Neural progenitor cell (in vitro differentiated cells): ENCODE results near the gene CSNK2A3. TPM values are rescaled to one million over a fixed set of nuclear protein-coding genes. Genes with fewer than 3 reads are reported as not detected.

ENCODE experiments used
- DNase-seq: peaks from one replicate; pipeline ENCODE4 v3.0.0-alpha.2; 2016; ENCODE audit warnings: low spot score
- H2AFZ ChIP-seq: fragments of 200-600 bp; sonication (generic); replicated peaks from 2 replicates; pipeline ENCODE4 v1.6.1; 2016; ENCODE audit warnings: antibody characterized with exemption
- H3F3A ChIP-seq: fragments of 200-600 bp; sonication (generic); 2 replicates; pipeline ENCODE4 v1.6.1; 2016; ENCODE audit warnings: antibody characterized with exemption, low read depth
- H3K27ac ChIP-seq: fragments of 200-600 bp; sonication (generic); 2 replicates; pipeline ENCODE4 v1.5.1; 2016; ENCODE audit warnings: mild to moderate bottlenecking
- H3K27me3 ChIP-seq: fragments of 200-600 bp; sonication (generic); 2 replicates; pipeline ENCODE4 v1.6.1; 2016; ENCODE audit warnings: mild to moderate bottlenecking, moderate library complexity
- H3K36me3 ChIP-seq: fragments of 200-600 bp; sonication (generic); 2 replicates; pipeline ENCODE4 v1.5.1; 2016
- H3K4me1 ChIP-seq: fragments of 200-600 bp; sonication (generic); 2 replicates; pipeline ENCODE4 v1.6.1; 2016; ENCODE audit warnings: mixed run types
- H3K4me2 ChIP-seq: fragments of 200-600 bp; sonication (generic); 2 replicates; pipeline ENCODE4 v1.6.1; 2016
- H3K4me3 ChIP-seq: fragments of 200-600 bp; sonication (generic); 2 replicates; pipeline ENCODE4 v1.5.1; 2016
- H3K79me2 ChIP-seq: fragments of 200-600 bp; sonication (generic); 2 replicates; pipeline ENCODE4 v1.6.1; 2016; ENCODE audit warnings: low read depth
- H3K9ac ChIP-seq: fragments of 200-600 bp; sonication (generic); 2 replicates; pipeline ENCODE4 v1.6.1; 2016
- H3K9me3 ChIP-seq: fragments of 200-600 bp; sonication (generic); 2 replicates; pipeline ENCODE4 v1.5.1; 2016; ENCODE audit warnings: low read depth
- H4K20me1 ChIP-seq: fragments of 200-600 bp; sonication (generic); 2 replicates; pipeline ENCODE4 v1.6.1; 2016; ENCODE audit warnings: low read depth
- H3K27ac Mint-ChIP-seq: 3 replicates; pipeline ENCODE4 v1.8.0; 2021; ENCODE audit warnings: mixed read lengths
- H3K27me3 Mint-ChIP-seq: 2 replicates; pipeline ENCODE4 v1.8.0; 2022; ENCODE audit warnings: low read depth, mild to moderate bottlenecking, inconsistent platforms, moderate library complexity, mixed read lengths; ENCODE audit not compliant: insufficient read depth
- H3K36me3 Mint-ChIP-seq: 3 replicates; pipeline ENCODE4 v1.8.0; 2021; ENCODE audit warnings: mixed read lengths
- H3K4me1 Mint-ChIP-seq: 3 replicates; pipeline ENCODE4 v1.8.0; 2021; ENCODE audit warnings: mixed read lengths
- H3K4me3 Mint-ChIP-seq: 3 replicates; pipeline ENCODE4 v1.8.0; 2021; ENCODE audit warnings: mild to moderate bottlenecking, moderate library complexity, mixed read lengths
- H3K9me3 Mint-ChIP-seq: 3 replicates; pipeline ENCODE4 v1.8.0; 2020; ENCODE audit warnings: mixed read lengths
- CTCF ChIP-seq: fragments of 200-600 bp; sonication (generic); IDR thresholded peaks from 2 replicates; pipeline ENCODE4 v1.5.1; 2017; ENCODE audit warnings: antibody characterized with exemption, mild to moderate bottlenecking
- EZH2 ChIP-seq: fragments of 200-600 bp; sonication (generic); IDR thresholded peaks from 2 replicates; pipeline ENCODE4 v1.6.1; 2017; ENCODE audit warnings: antibody characterized with exemption, mild to moderate bottlenecking, moderate library complexity
- EZH2phosphoT487 ChIP-seq: fragments of 200-600 bp; sonication (generic); IDR thresholded peaks from 2 replicates; pipeline ENCODE4 v1.6.1; 2017; ENCODE audit warnings: antibody characterized with exemption
- total RNA-seq: library from RNA; depleted of rRNA; stranded (reverse); fragments of >200 nt; gene quantifications from 2 replicates; pipeline ENCODE4 v1.2.3, GENCODE V29; 2015; ENCODE audit warnings: low replicate concordance

CSNK2A3 gene
- total RNA-seq, 1 donor from 2014 or later = 5.9 TPM

DNA sequence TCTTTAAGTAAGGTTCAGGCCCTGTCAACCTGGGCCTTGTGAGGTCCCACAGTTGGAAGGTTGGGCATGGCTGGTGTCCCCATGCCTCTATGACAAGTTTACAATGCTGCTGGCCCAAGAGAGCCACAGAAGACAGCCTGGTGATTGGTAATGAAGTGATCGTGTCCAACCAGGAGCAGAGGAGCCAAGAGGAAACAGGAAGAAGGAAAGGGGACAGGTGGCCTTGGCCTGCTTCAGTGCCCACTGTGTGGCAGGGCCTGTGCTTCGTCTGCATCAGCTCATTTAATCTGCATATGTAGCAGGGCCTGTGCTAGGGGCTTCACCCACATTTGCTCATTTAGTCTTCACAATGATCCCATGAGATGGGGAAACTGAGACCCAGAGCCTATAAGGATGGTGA is 42.1 kb upstream of the CSNK2A3 start:
- Mint-ChIP-seq H3K27ac (no peak overlapping the region), H3K9me3 (no peaks in the 10 kb centered on the region), H3K4me3 (no peak overlapping the region), H3K27me3 (peaks cover 3% of the 10 kb centered on the region), H3K36me3 (no peaks in the 10 kb centered on the region), H3K4me1 (peaks cover 31% of the 10 kb centered on the region)
- Histone ChIP-seq H3F3A (no peaks in the 10 kb centered on the region), H3K79me2 (no peaks in the 10 kb centered on the region), H3K4me2 (no peak overlapping the region), H3K27me3 (no peaks in the 10 kb centered on the region), H2AFZ (no peak overlapping the region), H3K36me3 (no peaks in the 10 kb centered on the region), H4K20me1 (no peaks in the 10 kb centered on the region), H3K4me3 (no peak overlapping the region), H3K9me3 (no peaks in the 10 kb centered on the region), H3K27ac (no peak overlapping the region), H3K9ac (no peak overlapping the region), H3K4me1 (no peaks in the 10 kb centered on the region)
- TF ChIP-seq EZH2 = no peak
- no peak for TF ChIP-seq CTCF
- TF ChIP-seq EZH2phosphoT487 = no peak
- no peak for DNase-seq

DNA sequence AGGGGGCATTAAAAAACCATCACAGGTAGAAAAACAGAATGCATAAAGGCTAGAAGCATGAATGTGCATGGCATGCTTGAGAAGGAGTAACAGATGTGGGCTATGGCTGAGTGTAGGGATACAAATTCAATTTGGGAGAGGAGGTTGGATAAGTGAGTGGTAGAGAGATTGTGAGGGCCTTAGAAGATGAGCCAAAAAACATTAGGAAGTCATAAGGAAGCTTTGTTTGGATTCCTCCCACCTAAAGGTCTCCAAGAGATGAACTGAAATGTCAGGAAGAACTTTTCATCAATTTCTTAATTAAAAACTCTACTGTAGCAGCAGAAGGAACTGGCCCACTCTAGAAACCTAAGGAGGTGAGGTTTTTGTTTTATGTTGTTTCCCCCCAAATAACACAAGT is 41.2 kb upstream of the CSNK2A3 start:
- H3K9me3 ChIP-seq = no peaks in the 10 kb centered on the region
- DNase-seq = no peak
- H3F3A ChIP-seq = no peaks in the 10 kb centered on the region
- H3K4me1 Mint-ChIP-seq = peaks cover 31% of the 10 kb centered on the region
- H2AFZ ChIP-seq = no peak overlapping the region
- peaks cover 4% of the 10 kb centered on the region for H3K27me3 Mint-ChIP-seq
- H3K4me1 ChIP-seq = no peaks in the 10 kb centered on the region
- H3K27ac Mint-ChIP-seq = no peak overlapping the region
- no peaks in the 10 kb centered on the region for H3K27me3 ChIP-seq
- H3K9ac ChIP-seq = no peak overlapping the region
- H3K4me2 ChIP-seq = no peak overlapping the region
- H3K4me3 ChIP-seq = no peak overlapping the region
- no peaks in the 10 kb centered on the region for H3K9me3 Mint-ChIP-seq
- H3K36me3 ChIP-seq = no peaks in the 10 kb centered on the region
- TF ChIP-seq EZH2phosphoT487 = no peak
- no peak for TF ChIP-seq CTCF
- TF ChIP-seq EZH2 = no peak
- H4K20me1 ChIP-seq = no peaks in the 10 kb centered on the region
- no peak overlapping the region for H3K4me3 Mint-ChIP-seq
- H3K79me2 ChIP-seq = no peaks in the 10 kb centered on the region
- H3K36me3 Mint-ChIP-seq = no peaks in the 10 kb centered on the region
- no peak overlapping the region for H3K27ac ChIP-seq

DNA sequence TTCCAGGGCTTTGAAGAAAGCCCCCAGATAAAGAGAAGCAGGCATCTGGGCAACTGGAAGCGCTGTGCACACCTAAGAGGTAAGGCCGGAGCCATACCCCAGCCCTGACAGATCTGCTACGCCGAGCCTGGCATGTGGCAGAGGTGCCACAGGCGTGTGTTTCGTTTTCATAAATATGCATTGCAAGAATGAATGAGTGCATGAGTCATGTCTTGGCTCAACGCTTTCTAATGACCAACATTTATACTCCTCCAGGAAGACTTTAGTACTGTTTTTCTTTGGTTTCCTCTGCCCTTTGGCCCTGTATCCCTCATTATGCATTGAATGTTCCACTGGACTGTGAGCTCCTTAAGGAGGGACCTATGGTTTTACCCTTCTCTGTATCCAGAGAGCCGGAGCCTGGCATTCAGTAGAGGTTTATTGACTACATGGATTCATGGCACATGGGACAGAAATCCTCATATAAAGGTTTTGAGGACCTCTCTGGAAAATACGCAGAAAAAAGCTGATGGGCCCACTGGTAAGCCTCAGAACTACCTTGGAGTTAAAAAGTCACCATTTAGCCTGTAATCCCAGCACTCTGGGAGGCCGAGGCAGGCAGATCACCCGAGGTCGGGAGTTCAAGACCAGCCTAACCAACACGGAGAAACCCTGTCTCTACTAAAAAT is 38.9 kb upstream of the CSNK2A3 start:
- Histone ChIP-seq H2AFZ (no peak overlapping the region), H3K4me2 (no peak overlapping the region), H3F3A (peaks cover 8% of the 10 kb centered on the region), H3K9me3 (no peaks in the 10 kb centered on the region), H3K9ac (no peak overlapping the region), H3K27me3 (no peaks in the 10 kb centered on the region), H3K4me1 (peaks cover 10% of the 10 kb centered on the region), H3K36me3 (no peaks in the 10 kb centered on the region), H3K79me2 (no peaks in the 10 kb centered on the region), H4K20me1 (no peaks in the 10 kb centered on the region), H3K27ac (no peak overlapping the region), H3K4me3 (no peak overlapping the region)
- no peak for DNase-seq
- Mint-ChIP-seq H3K27ac (no peak overlapping the region), H3K36me3 (no peaks in the 10 kb centered on the region), H3K9me3 (no peaks in the 10 kb centered on the region), H3K27me3 (peaks cover 5% of the 10 kb centered on the region), H3K4me3 (no peak overlapping the region), H3K4me1 (peaks cover 34% of the 10 kb centered on the region)
- TF ChIP-seq EZH2phosphoT487 (no peak), EZH2 (no peak), CTCF (no peak)
